A673 (cell line): ENCODE data around the gene GAS7. TPM values are rescaled to one million over a fixed set of nuclear protein-coding genes. Genes with fewer than 3 reads are reported as not detected.

ENCODE experiments used
- BruUV-seq: library from RNA; stranded (reverse); fragments of 400-500 nt; replicated peaks from 2 replicates; lab custom pipeline; 2021; lab: Mats Ljungman, UMichigan
- CTCF ChIA-PET: fragments of 300-600 bp; sonication (Branson Sonifier 250); formaldehyde crosslinking; loops from one replicate; lab custom pipeline; 2022; ENCODE audit warnings: antibody characterized with exemption; lab: Charles Lee
- POLR2A ChIA-PET: fragments of 300-600 bp; sonication (Branson Sonifier 250); formaldehyde crosslinking; loops from one replicate; lab custom pipeline; 2022; ENCODE audit warnings: antibody characterized with exemption; ENCODE audit not compliant: low non-redundant PET; lab: Charles Lee
- DNase-seq: peaks from one replicate; pipeline ENCODE4 v3.0.0-alpha.2; 2015; ENCODE audit warnings: low spot score
- H3K27ac ChIP-seq: fragments of 200-600 bp; sonication (generic); 2 replicates; pipeline ENCODE4 v1.5.1; 2016; ENCODE audit warnings: mixed run types, low read depth, mild to moderate bottlenecking, mixed read lengths, antibody characterized with exemption, low read length; ENCODE audit not compliant: poor library complexity, severe bottlenecking
- H3K27me3 ChIP-seq: fragments of 200-600 bp; sonication (generic); replicated peaks from 2 replicates; pipeline ENCODE4 v1.6.1; 2017; ENCODE audit warnings: mixed run types, low read depth, mild to moderate bottlenecking, mixed read lengths, antibody characterized with exemption, low read length; ENCODE audit not compliant: insufficient read depth, poor library complexity
- H3K36me3 ChIP-seq: fragments of 200-600 bp; sonication (generic); 2 replicates; pipeline ENCODE4 v1.6.1; 2016; ENCODE audit warnings: mixed run types, mild to moderate bottlenecking, mixed read lengths, antibody characterized with exemption, low read length; ENCODE audit not compliant: insufficient read depth, poor library complexity, severe bottlenecking
- H3K4me1 ChIP-seq: fragments of 200-600 bp; sonication (generic); 2 replicates; pipeline ENCODE4 v1.6.1; 2017; ENCODE audit warnings: mixed run types, mild to moderate bottlenecking, mixed read lengths, antibody characterized with exemption, low read length; ENCODE audit not compliant: insufficient read depth, poor library complexity, severe bottlenecking
- H3K4me3 ChIP-seq: fragments of 200-600 bp; sonication (generic); 2 replicates; pipeline ENCODE4 v1.5.1; 2016; ENCODE audit warnings: low read depth, mixed run types, mild to moderate bottlenecking, mixed read lengths, low read length; ENCODE audit not compliant: poor library complexity, severe bottlenecking
- H3K9me3 ChIP-seq: fragments of 200-600 bp; sonication (generic); 2 replicates; pipeline ENCODE4 v1.6.1; 2016; ENCODE audit warnings: mixed run types, low read depth, mild to moderate bottlenecking, mixed read lengths, antibody characterized with exemption, low read length; ENCODE audit not compliant: poor library complexity, severe bottlenecking
- CTCF ChIP-seq: fragments of 300-800, 200-600 bp; sonication (generic); conservative IDR thresholded peaks from 2 replicates; pipeline ENCODE4 v1.5.1; 2017; ENCODE audit warnings: low read depth, mild to moderate bottlenecking, antibody characterized with exemption, low read length, moderate library complexity, mixed read lengths
- EZH2 ChIP-seq: fragments of 200-600 bp; sonication (generic); IDR thresholded peaks from 2 replicates; pipeline ENCODE4 v1.6.1; 2017; ENCODE audit warnings: borderline replicate concordance, low read depth, mild to moderate bottlenecking, mixed read lengths, antibody characterized with exemption, low read length; ENCODE audit not compliant: poor library complexity, severe bottlenecking
- intact Hi-C: fragments of 100-400 bp; cut with micrococcal nuclease; formaldehyde crosslinking; loops from one replicate; pipeline ENCODE4 v1.10.0; 2022; ENCODE audit not compliant: unreplicated experiment
- total RNA-seq: library from RNA; stranded (reverse); gene quantifications from 2 replicates; pipeline ENCODE4 v1.2.3, GENCODE V29; 2021

Gene GAS7
- total RNA-seq, 1 experiment from 2014 or later = 2.3 TPM

- Histone ChIP-seq H3K27me3 (no peaks in the 10 kb centered on the region), H3K27ac (no peak overlapping the region), H3K4me1 (no peaks in the 10 kb centered on the region), H3K4me3 (no peak overlapping the region), H3K9me3 (no peaks in the 10 kb centered on the region), H3K36me3 (no peaks in the 10 kb centered on the region)
- DNase-seq = no peak
- ChIA-PET CTCF (no interaction called here), POLR2A (no interaction called here)
- intact Hi-C loops = no loop called here
- BruUV-seq = no TSS peak
- TF ChIP-seq CTCF (no peak), EZH2 (no peak)
Observed at GRCh38 chr17:10216213-10216938, 18.0 kb upstream of the GAS7 start.

GRCh38 chr17:10215286-10215685 is 16.9 kb upstream of the GAS7 start:
- POLR2A ChIA-PET = no interaction called here
- intact Hi-C loops = no loop called here
- BruUV-seq = no TSS peak
- H3K36me3 ChIP-seq = no peaks in the 10 kb centered on the region
- H3K27me3 ChIP-seq = no peaks in the 10 kb centered on the region
- H3K4me3 ChIP-seq = no peak overlapping the region
- no peaks in the 10 kb centered on the region for H3K4me1 ChIP-seq
- no peak for DNase-seq
- H3K9me3 ChIP-seq = no peaks in the 10 kb centered on the region
- CTCF ChIA-PET = no interaction called here
- no peak for TF ChIP-seq CTCF
- TF ChIP-seq EZH2 = no peak
- H3K27ac ChIP-seq = no peak overlapping the region

- CTCF ChIA-PET = no interaction called here
- BruUV-seq = no TSS peak
- no peaks in the 10 kb centered on the region for H3K27me3 ChIP-seq
- H3K9me3 ChIP-seq = no peaks in the 10 kb centered on the region
- no peak for DNase-seq
- H3K4me3 ChIP-seq = no peak overlapping the region
- intact Hi-C loops = no loop called here
- no peak overlapping the region for H3K27ac ChIP-seq
- H3K4me1 ChIP-seq = no peaks in the 10 kb centered on the region
- no peak for TF ChIP-seq EZH2
- TF ChIP-seq CTCF = no peak
- POLR2A ChIA-PET = no interaction called here
- H3K36me3 ChIP-seq = no peaks in the 10 kb centered on the region
Observed at GRCh38 chr17:10211666-10212065, 13.3 kb upstream of the GAS7 start.
